ENCODE results near the gene MIS18A.
A peak's percentile ranks its signal among the peaks of the same experiment; 100 is the strongest.
"Not testable (repeated sequence)": the region's sequence is repeated elsewhere in the genome, so short reads cannot be mapped to it uniquely, and the experiment has no call there.

MIS18A gene

DNA sequence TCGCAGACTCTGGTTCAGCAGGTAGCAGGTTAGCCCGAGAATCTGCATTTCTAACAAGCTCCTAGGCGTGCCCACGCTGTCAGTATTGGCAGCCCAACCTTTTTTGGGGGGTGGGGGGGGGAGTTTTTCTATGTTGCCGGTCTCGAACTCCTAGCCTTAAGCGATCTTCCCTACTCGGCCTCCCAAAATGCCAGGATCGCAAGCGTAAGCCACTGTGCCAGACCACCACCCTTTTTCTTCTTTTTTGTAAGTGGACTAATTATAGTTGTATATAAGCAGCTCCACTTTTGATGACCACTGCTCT, 480 bp upstream of the MIS18A start:
- Histone ChIP-seq H3K4me3 (ENCODE audit: low read depth in 1 of 2, low read length in 1 of 2) (peak overlapping the region; percentile 81 to 82), H3K27me3 (no peaks in the 10 kb centered on the region)
- TF ChIP-seq, protein P1, sequence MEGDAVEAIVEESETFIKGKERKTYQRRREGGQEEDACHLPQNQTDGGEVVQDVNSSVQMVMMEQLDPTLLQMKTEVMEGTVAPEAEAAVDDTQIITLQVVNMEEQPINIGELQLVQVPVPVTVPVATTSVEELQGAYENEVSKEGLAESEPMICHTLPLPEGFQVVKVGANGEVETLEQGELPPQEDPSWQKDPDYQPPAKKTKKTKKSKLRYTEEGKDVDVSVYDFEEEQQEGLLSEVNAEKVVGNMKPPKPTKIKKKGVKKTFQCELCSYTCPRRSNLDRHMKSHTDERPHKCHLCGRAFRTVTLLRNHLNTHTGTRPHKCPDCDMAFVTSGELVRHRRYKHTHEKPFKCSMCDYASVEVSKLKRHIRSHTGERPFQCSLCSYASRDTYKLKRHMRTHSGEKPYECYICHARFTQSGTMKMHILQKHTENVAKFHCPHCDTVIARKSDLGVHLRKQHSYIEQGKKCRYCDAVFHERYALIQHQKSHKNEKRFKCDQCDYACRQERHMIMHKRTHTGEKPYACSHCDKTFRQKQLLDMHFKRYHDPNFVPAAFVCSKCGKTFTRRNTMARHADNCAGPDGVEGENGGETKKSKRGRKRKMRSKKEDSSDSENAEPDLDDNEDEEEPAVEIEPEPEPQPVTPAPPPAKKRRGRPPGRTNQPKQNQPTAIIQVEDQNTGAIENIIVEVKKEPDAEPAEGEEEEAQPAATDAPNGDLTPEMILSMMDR (IDR thresholded peaks at IDR 0.05), result no peak

DNA sequence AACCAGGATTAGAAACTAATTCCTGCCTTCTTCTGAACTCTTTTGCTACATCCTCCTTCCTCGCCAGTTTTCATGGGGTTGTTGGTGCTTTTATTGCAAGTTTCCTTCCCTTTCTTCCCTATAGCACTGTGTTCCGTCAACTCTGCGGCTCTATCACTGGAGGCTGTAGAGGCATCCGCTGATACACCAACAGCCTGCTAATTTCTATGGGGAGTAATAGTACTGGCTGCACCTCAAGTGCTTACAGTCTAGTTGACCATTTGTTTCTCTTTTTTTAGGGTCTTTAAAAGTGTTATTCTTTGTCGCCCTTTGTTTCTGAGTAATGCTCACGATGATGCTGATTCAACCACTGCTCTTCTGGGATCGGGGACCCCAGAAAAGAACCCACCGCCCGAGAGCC, 746 bp downstream of the MIS18A start:
- peaks cover 4% of the 10 kb centered on the region for H3K9me3 ChIP-seq
- TF ChIP-seq, protein P1 (IDR thresholded peaks at IDR 0.05), result no peak
- H3K4me1 ChIP-seq (ENCODE audit: control insufficient read depth in 1 of 2, insufficient read depth in 1 of 2, low read depth in 1 of 2, low read length in 1 of 2), result peaks cover 14 to 16% of the 10 kb centered on the region in 2 experiments
- peaks cover 8% of the 10 kb centered on the region for H3K36me3 ChIP-seq
- peak overlapping the region; percentile 81 to 82 for H3K4me3 ChIP-seq (ENCODE audit: low read depth in 1 of 2, low read length in 1 of 2)
- H3K27ac ChIP-seq, result peak overlapping the region; percentile 62
- H3K27me3 ChIP-seq, result no peaks in the 10 kb centered on the region

More for the DNA sequence above, 480 bp upstream of the MIS18A start:
- H3K4me1 ChIP-seq (ENCODE audit: control insufficient read depth in 1 of 2, insufficient read depth in 1 of 2, low read depth in 1 of 2, low read length in 1 of 2), result peaks cover 14 to 16% of the 10 kb centered on the region in 2 experiments
- no peaks in the 10 kb centered on the region for H3K36me3 ChIP-seq
- H3K9me3 ChIP-seq, result peaks cover 8% of the 10 kb centered on the region
- peak overlapping the region; percentile 62 for H3K27ac ChIP-seq

DNA sequence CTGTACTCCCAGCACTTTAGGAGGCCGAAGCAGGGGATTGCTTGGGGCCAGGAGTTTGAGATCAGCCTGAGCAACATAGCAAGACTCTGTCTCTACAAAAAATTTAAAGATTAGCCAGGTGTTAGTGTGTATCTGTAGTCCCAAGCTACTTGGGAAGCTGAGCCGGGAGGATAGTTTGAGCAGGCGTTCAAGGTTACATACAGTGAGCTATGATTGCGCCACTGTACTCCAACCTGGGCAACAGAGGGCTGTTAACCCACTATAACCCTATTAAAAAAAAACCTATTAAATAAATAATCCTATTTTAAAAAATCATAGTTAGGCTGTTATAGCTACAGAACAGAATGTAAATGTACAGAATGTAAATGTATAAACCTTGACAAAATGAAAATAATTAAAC, 2.2 kb downstream of the MIS18A start:
- Histone ChIP-seq H3K27me3 (no peaks in the 10 kb centered on the region), H3K4me3 (ENCODE audit: low read depth in 1 of 2, low read length in 1 of 2) (no peak overlapping the region), H3K36me3 (peaks cover 19% of the 10 kb centered on the region), H3K9me3 (no peaks in the 10 kb centered on the region), H3K4me1 (ENCODE audit: control insufficient read depth in 1 of 2, insufficient read depth in 1 of 2, low read depth in 1 of 2, low read length in 1 of 2) (peaks cover 14 to 16% of the 10 kb centered on the region in 2 experiments), H3K27ac (no peak overlapping the region)
- TF ChIP-seq, protein P1 (IDR thresholded peaks at IDR 0.05), result no peak

DNA sequence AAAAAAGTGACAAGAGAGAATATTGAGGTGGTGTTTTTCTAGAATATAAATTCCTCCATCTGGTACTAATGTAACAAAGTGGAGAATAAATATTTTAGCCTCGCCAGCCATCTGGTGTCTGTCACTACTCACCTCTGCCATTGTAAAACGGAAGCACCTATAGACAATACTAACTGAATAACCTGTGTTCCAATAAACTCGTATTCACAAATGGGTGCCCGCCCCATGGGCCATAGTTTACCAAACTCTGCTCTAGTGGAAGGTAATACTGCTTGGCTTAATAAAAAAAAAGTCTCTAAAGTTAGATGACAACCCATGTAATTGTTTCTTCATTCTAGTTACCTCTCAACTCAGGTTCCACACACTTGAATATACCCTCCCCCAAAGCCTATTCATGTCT, 8.1 kb downstream of the MIS18A start:
- Histone ChIP-seq H3K9me3 (no peaks in the 10 kb centered on the region), H3K36me3 (peaks cover 53% of the 10 kb centered on the region), H3K4me3 (ENCODE audit: low read depth in 1 of 2, low read length in 1 of 2) (no peak overlapping the region), H3K27me3 (no peaks in the 10 kb centered on the region), H3K4me1 (ENCODE audit: control insufficient read depth in 1 of 2, insufficient read depth in 1 of 2, low read depth in 1 of 2, low read length in 1 of 2) (no peaks in the 10 kb centered on the region), H3K27ac (no peak overlapping the region)
- TF ChIP-seq, protein P1 (IDR thresholded peaks at IDR 0.05), result no peak

DNA sequence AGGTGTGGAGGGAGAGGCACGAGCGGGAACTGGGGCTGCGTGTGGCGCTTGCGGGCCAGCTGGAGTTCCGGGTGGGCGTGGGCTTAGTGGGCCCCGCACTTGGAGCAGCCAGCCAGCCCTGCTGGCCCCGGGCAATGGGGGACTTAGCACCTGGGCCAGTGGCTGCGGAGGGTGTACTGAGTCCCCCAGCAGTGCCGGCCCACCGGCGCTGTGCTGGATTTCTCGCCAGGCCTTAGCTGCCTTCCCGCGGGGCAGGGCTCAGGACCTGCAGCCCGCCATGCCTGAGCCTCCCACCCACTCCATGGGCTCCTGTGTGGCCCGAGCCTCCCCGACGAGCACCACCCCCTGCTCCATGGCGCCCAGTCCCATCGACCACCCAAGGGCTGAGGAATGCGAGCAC, 13.5 kb downstream of the MIS18A start:
- peaks cover 29% of the 10 kb centered on the region for H3K36me3 ChIP-seq
- not testable (repeated sequence) for H3K4me3 ChIP-seq (ENCODE audit: low read depth in 1 of 2, low read length in 1 of 2); H3K9me3 ChIP-seq; H3K27me3 ChIP-seq; H3K27ac ChIP-seq
- H3K4me1 ChIP-seq (ENCODE audit: control insufficient read depth in 1 of 2, insufficient read depth in 1 of 2, low read depth in 1 of 2, low read length in 1 of 2), result peaks cover 11 to 12% of the 10 kb centered on the region in 2 experiments

DNA sequence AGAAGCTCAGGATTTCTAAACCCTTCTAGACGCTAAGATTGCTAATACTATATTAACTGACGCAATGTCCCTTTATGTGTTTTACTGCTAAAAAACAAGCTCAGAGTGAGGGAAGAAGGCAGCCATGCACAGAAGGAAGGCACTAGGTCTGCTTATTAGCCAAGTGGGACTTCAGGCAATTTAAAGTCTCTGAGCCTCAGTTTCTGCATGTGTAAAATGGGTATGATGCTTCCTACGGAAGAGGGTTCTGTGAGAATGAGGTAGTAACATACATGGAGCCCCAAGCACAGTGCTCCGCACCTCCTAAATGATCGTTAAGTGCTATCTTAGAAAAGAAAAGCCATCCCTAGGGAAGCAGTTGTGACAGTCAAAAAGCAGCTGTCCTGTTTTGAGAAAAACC, 16.9 kb downstream of the MIS18A start:
- no peaks in the 10 kb centered on the region for H3K9me3 ChIP-seq
- no peak overlapping the region for H3K4me3 ChIP-seq (ENCODE audit: low read depth in 1 of 2, low read length in 1 of 2)
- peaks cover 3% of the 10 kb centered on the region for H3K27me3 ChIP-seq
- peaks cover 2% of the 10 kb centered on the region for H3K36me3 ChIP-seq
- TF ChIP-seq, protein P1 (IDR thresholded peaks at IDR 0.05), result no peak
- peaks cover 11 to 12% of the 10 kb centered on the region in 2 experiments for H3K4me1 ChIP-seq (ENCODE audit: control insufficient read depth in 1 of 2, insufficient read depth in 1 of 2, low read depth in 1 of 2, low read length in 1 of 2)
- H3K27ac ChIP-seq, result no peak overlapping the region

Data from neutrophil (primary cell).